HG03565 (cell line): ENCODE results near the gene OTOA.
A peak's percentile ranks its signal among the peaks of the same experiment; 100 is the strongest.
"Not testable (repeated sequence)": the region's sequence is repeated elsewhere in the genome, so short reads cannot be mapped to it uniquely, and the experiment has no call there.

Experiments used
- ATAC-seq: cut with Tn5 transposase; IDR thresholded peaks from one replicate; pipeline ENCODE4 v1.9.1; 2021; ENCODE audit warnings: mild to moderate bottlenecking, moderate library complexity; ENCODE audit not compliant: unreplicated experiment

The OTOA gene

GRCh38 chr16:21639493-21639892 lies 24.3 kb upstream of the OTOA start:
- no peak for ATAC-seq

- ATAC-seq: no peak
These were observed 21.9 kb upstream of the OTOA start for GRCh38 chr16:21641916-21642315.

- ATAC-seq: no peak
These were observed 20.9 kb upstream of the OTOA start for GRCh38 chr16:21642861-21643260.

- no peak for ATAC-seq
These were observed 20.0 kb upstream of the OTOA start for GRCh38 chr16:21643785-21644184.

- ATAC-seq: no peak
These were observed 19.1 kb upstream of the OTOA start for GRCh38 chr16:21644674-21645073.

GRCh38 chr16:21645261-21645721 lies 18.5 kb upstream of the OTOA start:
- no peak for ATAC-seq

GRCh38 chr16:21646091-21646490 lies 17.7 kb upstream of the OTOA start:
- no peak for ATAC-seq

- ATAC-seq: peak; percentile 81
These were observed 16.8 kb upstream of the OTOA start for GRCh38 chr16:21646721-21647561.

GRCh38 chr16:21647562-21648164 lies 16.1 kb upstream of the OTOA start:
- no peak for ATAC-seq

- ATAC-seq: not testable (repeated sequence)
These were observed 13.9 kb upstream of the OTOA start for GRCh38 chr16:21649826-21650406.

- ATAC-seq: no peak
These were observed 13.2 kb upstream of the OTOA start for GRCh38 chr16:21650521-21650920.

GRCh38 chr16:21651515-21651914 lies 12.3 kb upstream of the OTOA start:
- ATAC-seq: no peak

GRCh38 chr16:21652453-21652852 lies 11.3 kb upstream of the OTOA start, which contains the start of gene IGSF6:
Gene IGSF6, minus strand, starts transcription at chr16:21652608. Its CDS starts 10 bp downstream, at chr16:21652598.
- no peak for ATAC-seq

GRCh38 chr16:21653571-21653970 lies 10.2 kb upstream of the OTOA start:
- no peak for ATAC-seq

GRCh38 chr16:21654466-21654865 lies 9.3 kb upstream of the OTOA start:
- ATAC-seq: no peak

- no peak for ATAC-seq
These were observed 8.9 kb upstream of the OTOA start for GRCh38 chr16:21654881-21655280.

GRCh38 chr16:21656795-21657768 lies 6.7 kb upstream of the OTOA start:
- no peak for ATAC-seq

GRCh38 chr16:21659124-21659523 lies 4.6 kb upstream of the OTOA start:
- ATAC-seq: no peak

- ATAC-seq: no peak
These were observed 1.2 kb downstream of the OTOA start for GRCh38 chr16:21664801-21665492.

- no peak for ATAC-seq
These were observed 3.0 kb downstream of the OTOA start for GRCh38 chr16:21666772-21667171.
